Neural cell (in vitro differentiated cells): ENCODE results near the gene PDE4D. TPM values are rescaled to one million over a fixed set of nuclear protein-coding genes. Genes with fewer than 3 reads are reported as not detected.

Source experiments
- H2AFZ ChIP-seq: fragments of 200-600, 300-800 bp; sonication (generic), shearing (Covaris generic); 2 replicates; pipeline ENCODE4 v1.6.0; 2014; ENCODE audit warnings: low read depth, mild to moderate bottlenecking, antibody characterized with exemption, low read length, moderate library complexity
- H3F3A ChIP-seq: fragments of 200-600 bp; shearing (Covaris generic); 2 replicates; pipeline ENCODE4 v1.6.1; 2016; ENCODE audit warnings: mild to moderate bottlenecking, moderate library complexity, mixed read lengths, antibody characterized with exemption, low read length; ENCODE audit not compliant: insufficient read depth, poor library complexity, severe bottlenecking
- H3K27ac ChIP-seq: fragments of 200-600, 300-800 bp; sonication (generic), shearing (Covaris generic); 2 replicates; pipeline ENCODE4 v1.5.1; 2014; ENCODE audit warnings: mild to moderate bottlenecking, low read length, moderate library complexity
- H3K27me3 ChIP-seq: fragments of 300-800, 200-600 bp; sonication (generic), shearing (Covaris generic); 2 replicates; pipeline ENCODE4 v1.6.0; 2014; ENCODE audit warnings: mild to moderate bottlenecking, low read depth, low read length, moderate library complexity; ENCODE audit not compliant: insufficient read depth
- H3K36me3 ChIP-seq: fragments of 300-800, 200-600 bp; sonication (generic), shearing (Covaris generic); 2 replicates; pipeline ENCODE4 v1.5.1; 2014; ENCODE audit warnings: mild to moderate bottlenecking, antibody characterized with exemption, low read length, moderate library complexity; ENCODE audit not compliant: insufficient read depth
- H3K4me2 ChIP-seq: fragments of 300-800, 200-600 bp; sonication (generic), shearing (Covaris generic); 2 replicates; pipeline ENCODE4 v1.6.0; 2014; ENCODE audit warnings: mild to moderate bottlenecking, low read length
- H3K4me3 ChIP-seq: fragments of 300-800, 200-600 bp; sonication (generic), shearing (Covaris generic); 2 replicates; pipeline ENCODE4 v1.5.1; 2014; ENCODE audit warnings: mild to moderate bottlenecking, low read length, moderate library complexity
- H3K79me2 ChIP-seq: fragments of 200-600 bp; shearing (Covaris generic); replicated peaks from 2 replicates; pipeline ENCODE4 v1.6.0; 2014; ENCODE audit warnings: mild to moderate bottlenecking, low read length, moderate library complexity; ENCODE audit not compliant: insufficient read depth
- H3K9ac ChIP-seq: fragments of 300-800, 200-600 bp; sonication (generic), shearing (Covaris generic); 2 replicates; pipeline ENCODE4 v1.6.1; 2016; ENCODE audit warnings: mild to moderate bottlenecking, low read length, mixed read lengths
- H3K9me2 ChIP-seq: fragments of 200-600 bp; shearing (Covaris generic); 2 replicates; pipeline ENCODE4 v1.6.1; 2016; ENCODE audit warnings: mild to moderate bottlenecking, low read length, mixed read lengths; ENCODE audit not compliant: insufficient read depth
- H3K9me3 ChIP-seq: fragments of 200-600, 300-800 bp; sonication (generic), shearing (Covaris generic); 2 replicates; pipeline ENCODE4 v1.6.1; 2016; ENCODE audit warnings: mild to moderate bottlenecking, mixed run types, low read length, moderate library complexity, mixed read lengths
- H4K20me1 ChIP-seq: fragments of 200-600 bp; shearing (Covaris generic); 2 replicates; pipeline ENCODE4 v1.6.1; 2016; ENCODE audit warnings: mild to moderate bottlenecking, mixed run types; ENCODE audit not compliant: insufficient read depth
- CTCF ChIP-seq: fragments of 450-650 bp; IDR thresholded peaks from 2 replicates; pipeline ENCODE4 v1.5.1; 2014; ENCODE audit warnings: antibody characterized with exemption, mild to moderate bottlenecking, moderate library complexity; ENCODE audit not compliant: poor library complexity, severe bottlenecking
- EP300 ChIP-seq: fragments of 450-650 bp; conservative IDR thresholded peaks from 2 replicates; pipeline ENCODE4 v1.6.1; 2014; ENCODE audit warnings: antibody characterized with exemption, mild to moderate bottlenecking, moderate library complexity; ENCODE audit not compliant: poor library complexity, severe bottlenecking
- EZH2 ChIP-seq: fragments of 200-600, 300-800 bp; shearing (Covaris generic), sonication (generic); IDR thresholded peaks from 2 replicates; pipeline ENCODE4 v1.6.1; 2014; ENCODE audit warnings: antibody characterized with exemption, low read length, borderline replicate concordance, mild to moderate bottlenecking; ENCODE audit not compliant: insufficient read depth, poor library complexity, severe bottlenecking
- MXI1 ChIP-seq: fragments of 450-650 bp; conservative IDR thresholded peaks from 2 replicates; pipeline ENCODE4 v1.6.1; 2014; ENCODE audit warnings: antibody characterized with exemption, mild to moderate bottlenecking; ENCODE audit not compliant: poor library complexity, severe bottlenecking
- POLR2AphosphoS5 ChIP-seq: IDR thresholded peaks from 2 replicates; pipeline ENCODE4 v1.6.1; 2012
- RAD21 ChIP-seq: fragments of 450-650 bp; conservative IDR thresholded peaks from 2 replicates; pipeline ENCODE4 v1.6.1; 2014; ENCODE audit warnings: antibody characterized with exemption, mild to moderate bottlenecking, moderate library complexity
- REST ChIP-seq: IDR thresholded peaks from 2 replicates; pipeline ENCODE4 v1.6.1; 2012; ENCODE audit warnings: borderline replicate concordance
- SMC3 ChIP-seq: fragments of 450-650 bp; conservative IDR thresholded peaks from 2 replicates; pipeline ENCODE4 v1.6.1; 2014; ENCODE audit warnings: antibody characterized with exemption, mild to moderate bottlenecking, moderate library complexity; ENCODE audit not compliant: poor library complexity
- TAF1 ChIP-seq: IDR thresholded peaks from 2 replicates; pipeline ENCODE4 v1.6.1; 2012; ENCODE audit warnings: low read depth
- polyA plus RNA-seq: library from polyadenylated mRNA; depleted of rRNA; stranded (reverse); fragments of >200 nt; gene quantifications from 2 replicates; pipeline ENCODE4 v1.2.3, GENCODE V29; 2014

Gene PDE4D
- polyA plus RNA-seq, 1 donor from 2014 or later, result 42.8 TPM

- TF ChIP-seq EP300, result no peak
Measured at GRCh38 chr5:58934629-58935097, 958.9 kb downstream of the PDE4D start (continued).

- Histone ChIP-seq H3K27ac (no peak overlapping the region), H3K9me2 (no peaks in the 10 kb centered on the region), H2AFZ (no peak overlapping the region), H3K27me3 (no peaks in the 10 kb centered on the region), H3K4me3 (no peak overlapping the region), H3F3A (no peaks in the 10 kb centered on the region), H3K4me2 (no peak overlapping the region), H3K9me3 (no peaks in the 10 kb centered on the region), H3K79me2 (no peaks in the 10 kb centered on the region), H3K36me3 (no peaks in the 10 kb centered on the region), H3K9ac (no peak overlapping the region), H4K20me1 (no peaks in the 10 kb centered on the region)
- TF ChIP-seq TAF1 (no peak), EP300 (no peak)
Measured at GRCh38 chr5:58933891-58934628, 959.5 kb downstream of the PDE4D start.

DNA sequence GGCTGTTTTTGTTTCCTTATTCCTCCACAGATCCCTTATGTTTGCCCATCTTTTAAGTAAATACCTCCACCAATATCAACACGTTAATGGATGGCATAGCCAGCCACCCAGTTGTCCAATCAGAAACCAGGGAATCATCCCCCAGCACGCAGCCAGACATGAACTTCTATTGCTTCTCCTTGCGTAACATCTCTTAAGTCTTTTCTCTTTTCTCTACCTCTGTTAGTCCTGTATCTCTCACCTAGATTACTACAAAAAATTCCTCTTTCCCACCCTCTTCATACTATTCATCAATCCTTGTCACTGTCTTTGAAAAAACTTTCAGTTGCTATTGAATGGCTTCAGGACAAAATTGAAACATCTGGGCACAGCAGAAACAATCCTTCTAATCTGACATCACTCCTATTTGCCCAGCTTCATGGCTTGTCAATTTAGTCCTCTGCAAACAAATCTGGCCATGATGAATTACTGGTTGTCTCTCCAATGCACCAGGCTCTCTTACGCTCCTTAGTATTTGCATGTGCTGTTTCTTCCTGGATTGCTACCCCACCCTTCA is 961.4 kb downstream of the PDE4D start:
- Histone ChIP-seq H3K27ac (no peak overlapping the region), H3K79me2 (no peaks in the 10 kb centered on the region), H3K27me3 (no peaks in the 10 kb centered on the region), H2AFZ (no peak overlapping the region), H3K4me2 (no peak overlapping the region), H3K4me3 (no peak overlapping the region), H4K20me1 (no peaks in the 10 kb centered on the region), H3K9me2 (no peaks in the 10 kb centered on the region), H3F3A (no peaks in the 10 kb centered on the region), H3K9ac (no peak overlapping the region), H3K9me3 (no peaks in the 10 kb centered on the region), H3K36me3 (no peaks in the 10 kb centered on the region)
- TF ChIP-seq TAF1 (no peak), EP300 (no peak), RAD21 (no peak), REST (no peak), SMC3 (no peak), MXI1 (no peak), EZH2 (no peak)

DNA sequence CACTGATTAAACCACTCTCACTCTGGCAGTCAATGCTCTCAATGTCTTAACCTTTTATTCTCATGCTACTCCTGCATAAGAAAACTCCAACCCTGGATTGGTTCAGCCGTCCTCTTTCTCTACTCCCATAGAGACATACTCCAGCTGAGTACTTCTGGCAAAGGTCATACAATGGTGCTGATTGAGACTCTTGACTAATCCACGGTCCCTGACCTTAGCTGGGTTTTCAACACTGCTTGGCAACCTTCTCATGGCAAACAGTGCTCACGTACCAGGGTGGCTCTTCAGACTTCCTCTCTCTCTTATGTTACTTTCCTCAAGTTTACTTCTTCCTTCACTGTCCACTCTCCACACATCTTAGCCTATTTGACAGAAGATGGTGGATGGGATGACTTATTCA is 963.0 kb downstream of the PDE4D start:
- H3K4me3 ChIP-seq, result no peak overlapping the region
- no peak overlapping the region for H2AFZ ChIP-seq
- TF ChIP-seq SMC3 (no peak), MXI1 (no peak), POLR2AphosphoS5 (no peak), RAD21 (no peak), CTCF (no peak), TAF1 (no peak), EZH2 (no peak)

More for the DNA sequence above, 963.0 kb downstream of the PDE4D start:
- no peaks in the 10 kb centered on the region for H3K27me3 ChIP-seq
- H3K4me2 ChIP-seq, result no peak overlapping the region
- no peak overlapping the region for H3K9ac ChIP-seq
- no peaks in the 10 kb centered on the region for H3K9me3 ChIP-seq
- H3K36me3 ChIP-seq, result no peaks in the 10 kb centered on the region
- no peaks in the 10 kb centered on the region for H3F3A ChIP-seq
- no peak overlapping the region for H3K27ac ChIP-seq
- no peaks in the 10 kb centered on the region for H3K79me2 ChIP-seq
- H4K20me1 ChIP-seq, result no peaks in the 10 kb centered on the region
- no peaks in the 10 kb centered on the region for H3K9me2 ChIP-seq
